OCI-LY7 (cell line): Measurements from ENCODE around the gene KRTAP9-2. TPM values are rescaled to one million over a fixed set of nuclear protein-coding genes. Genes with fewer than 3 reads are reported as not detected.
"Not testable (repeated sequence)": the region's sequence is repeated elsewhere in the genome, so short reads cannot be mapped to it uniquely, and the experiment has no call there.

Experiments
- BruUV-seq: library from RNA; stranded (reverse); fragments of 400-500 nt; replicated peaks from 2 replicates; lab custom pipeline; 2021; lab: Mats Ljungman, UMichigan
- CTCF ChIA-PET: fragments of 300-600 bp; sonication (Branson Sonifier 250); formaldehyde crosslinking; loops from one replicate; lab custom pipeline; 2022; ENCODE audit warnings: antibody characterized with exemption; ENCODE audit not compliant: unreplicated experiment; lab: Charles Lee
- POLR2A ChIA-PET: fragments of 300-600 bp; sonication (Branson Sonifier 250); formaldehyde crosslinking; loops from one replicate; lab custom pipeline; 2022; ENCODE audit warnings: antibody characterized with exemption; lab: Charles Lee
- DNase-seq: peaks from one replicate; pipeline ENCODE4 v3.0.0-alpha.2; 2015; ENCODE audit warnings: low spot score
- H2AFZ ChIP-seq: fragments of 200-600 bp; sonication (generic), shearing (Covaris generic); 2 replicates; pipeline ENCODE4 v1.6.1; 2014; ENCODE audit warnings: mild to moderate bottlenecking, antibody characterized with exemption, low read length, moderate library complexity
- H3K27ac ChIP-seq: fragments of 200-600 bp; sonication (generic); 2 replicates; pipeline ENCODE4 v1.5.1; 2014; ENCODE audit warnings: mixed run types, low read depth, mild to moderate bottlenecking, moderate library complexity, low read length, inconsistent platforms; ENCODE audit not compliant: poor library complexity, severe bottlenecking
- H3K36me3 ChIP-seq: fragments of 200-600 bp; sonication (generic); 2 replicates; pipeline ENCODE4 v1.6.1; 2014; ENCODE audit warnings: mild to moderate bottlenecking, antibody characterized with exemption, low read length, moderate library complexity, mixed read lengths; ENCODE audit not compliant: insufficient read depth
- H3K4me1 ChIP-seq: fragments of 200-600 bp; sonication (generic); 2 replicates; pipeline ENCODE4 v1.5.1; 2014; ENCODE audit warnings: mild to moderate bottlenecking, low read length; ENCODE audit not compliant: insufficient read depth, poor library complexity, severe bottlenecking
- H3K4me2 ChIP-seq: fragments of 200-600 bp; sonication (generic); 2 replicates; pipeline ENCODE4 v1.6.1; 2014; ENCODE audit warnings: mild to moderate bottlenecking, low read length
- H3K4me3 ChIP-seq: fragments of 200-600 bp; sonication (generic); 2 replicates; pipeline ENCODE4 v1.5.1; 2014; ENCODE audit warnings: mild to moderate bottlenecking, low read depth, low read length; ENCODE audit not compliant: poor library complexity, severe bottlenecking
- H3K79me2 ChIP-seq: fragments of 200-600 bp; sonication (generic); 2 replicates; pipeline ENCODE4 v1.6.1; 2016; ENCODE audit warnings: low read depth, mild to moderate bottlenecking, low read length, moderate library complexity, mixed read lengths; ENCODE audit not compliant: insufficient read depth
- H3K9me2 ChIP-seq: fragments of 200-600 bp; sonication (generic); 2 replicates; pipeline ENCODE4 v1.6.1; 2016; ENCODE audit warnings: mild to moderate bottlenecking, low read length, mixed read lengths; ENCODE audit not compliant: insufficient read depth
- H3K9me3 ChIP-seq: fragments of 200-600 bp; sonication (generic); 2 replicates; pipeline ENCODE4 v1.6.1; 2014; ENCODE audit warnings: mild to moderate bottlenecking, mixed run types, low read length, mixed read lengths
- H4K20me1 ChIP-seq: fragments of 200-600 bp; sonication (generic); 2 replicates; pipeline ENCODE4 v1.6.1; 2014; ENCODE audit warnings: mild to moderate bottlenecking, antibody characterized with exemption, low read length, moderate library complexity, mixed read lengths; ENCODE audit not compliant: insufficient read depth
- EZH2phosphoT487 ChIP-seq: fragments of 200-600 bp; sonication (generic); IDR thresholded peaks from 2 replicates; pipeline ENCODE4 v1.6.1; 2018; ENCODE audit warnings: low read depth, borderline replicate concordance, mild to moderate bottlenecking, mixed run types, antibody characterized with exemption, low read length, moderate library complexity, mixed read lengths
- intact Hi-C: fragments of 100-400 bp; cut with micrococcal nuclease; formaldehyde crosslinking; loops from one replicate; pipeline ENCODE4 v1.10.0; 2022; ENCODE audit not compliant: unreplicated experiment
- small RNA-seq: library from RNA; depleted of rRNA; stranded (forward); fragments of <200 nt; gene quantifications from one replicate; pipeline ENCODE3, GENCODE V24; 2014
- total RNA-seq, 2 experiments: library from RNA; depleted of rRNA in 1 of 2; stranded (reverse); fragments of >200 nt in 1 of 2; shearing (Covaris generic) in 1 of 2; gene quantifications; 2 replicates each; pipeline ENCODE4 v1.2.3, GENCODE V29; 2014 to 2022
- TF ChIP-seq, protein P1 (sequence below): fragments of 200-600 bp; sonication (generic); conservative IDR thresholded peaks from 2 replicates; pipeline ENCODE4 v1.5.1; 2014; ENCODE audit warnings: mild to moderate bottlenecking, antibody characterized with exemption, low read length, moderate library complexity, mixed read lengths

Gene KRTAP9-2
- total RNA-seq, 2 experiments from 2014 or later, result not detected

DNA sequence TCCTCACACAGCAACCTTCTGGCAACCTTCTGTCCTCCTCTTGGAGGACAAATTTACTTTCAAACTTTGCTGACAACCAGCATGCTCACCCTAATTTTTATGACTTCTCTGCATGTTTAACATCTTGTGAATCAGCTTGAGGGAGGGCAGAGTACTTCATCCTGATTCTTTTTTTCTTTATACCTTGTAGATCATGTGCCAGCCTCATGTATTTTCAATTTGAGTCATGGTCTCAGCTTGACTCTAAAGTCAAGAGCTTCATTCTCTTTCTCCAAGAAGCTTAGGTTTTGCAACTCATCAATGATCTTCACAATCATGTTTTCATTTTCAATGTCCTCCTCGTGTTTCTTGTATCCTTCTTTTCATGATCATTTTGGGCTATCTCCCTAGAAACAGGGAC, 45.4 kb downstream of the KRTAP9-2 start:
- CTCF ChIA-PET, result no interaction called here
- BruUV-seq, result no TSS peak
- H4K20me1 ChIP-seq, result no peaks in the 10 kb centered on the region
- DNase-seq, result no peak
- no peak overlapping the region for H2AFZ ChIP-seq
- no peak overlapping the region for H3K4me2 ChIP-seq
- POLR2A ChIA-PET, result no interaction called here
- H3K9me2 ChIP-seq, result no peaks in the 10 kb centered on the region
- H3K27ac ChIP-seq, result no peak overlapping the region
- TF ChIP-seq EZH2phosphoT487, result no peak
- TF ChIP-seq, protein P1, sequence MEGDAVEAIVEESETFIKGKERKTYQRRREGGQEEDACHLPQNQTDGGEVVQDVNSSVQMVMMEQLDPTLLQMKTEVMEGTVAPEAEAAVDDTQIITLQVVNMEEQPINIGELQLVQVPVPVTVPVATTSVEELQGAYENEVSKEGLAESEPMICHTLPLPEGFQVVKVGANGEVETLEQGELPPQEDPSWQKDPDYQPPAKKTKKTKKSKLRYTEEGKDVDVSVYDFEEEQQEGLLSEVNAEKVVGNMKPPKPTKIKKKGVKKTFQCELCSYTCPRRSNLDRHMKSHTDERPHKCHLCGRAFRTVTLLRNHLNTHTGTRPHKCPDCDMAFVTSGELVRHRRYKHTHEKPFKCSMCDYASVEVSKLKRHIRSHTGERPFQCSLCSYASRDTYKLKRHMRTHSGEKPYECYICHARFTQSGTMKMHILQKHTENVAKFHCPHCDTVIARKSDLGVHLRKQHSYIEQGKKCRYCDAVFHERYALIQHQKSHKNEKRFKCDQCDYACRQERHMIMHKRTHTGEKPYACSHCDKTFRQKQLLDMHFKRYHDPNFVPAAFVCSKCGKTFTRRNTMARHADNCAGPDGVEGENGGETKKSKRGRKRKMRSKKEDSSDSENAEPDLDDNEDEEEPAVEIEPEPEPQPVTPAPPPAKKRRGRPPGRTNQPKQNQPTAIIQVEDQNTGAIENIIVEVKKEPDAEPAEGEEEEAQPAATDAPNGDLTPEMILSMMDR, result no peak
- no peaks in the 10 kb centered on the region for H3K4me1 ChIP-seq
- H3K9me3 ChIP-seq, result no peaks in the 10 kb centered on the region
- H3K36me3 ChIP-seq, result no peaks in the 10 kb centered on the region
- H3K79me2 ChIP-seq, result no peaks in the 10 kb centered on the region
- intact Hi-C loops, result no loop called here
- H3K4me3 ChIP-seq, result no peak overlapping the region

DNA sequence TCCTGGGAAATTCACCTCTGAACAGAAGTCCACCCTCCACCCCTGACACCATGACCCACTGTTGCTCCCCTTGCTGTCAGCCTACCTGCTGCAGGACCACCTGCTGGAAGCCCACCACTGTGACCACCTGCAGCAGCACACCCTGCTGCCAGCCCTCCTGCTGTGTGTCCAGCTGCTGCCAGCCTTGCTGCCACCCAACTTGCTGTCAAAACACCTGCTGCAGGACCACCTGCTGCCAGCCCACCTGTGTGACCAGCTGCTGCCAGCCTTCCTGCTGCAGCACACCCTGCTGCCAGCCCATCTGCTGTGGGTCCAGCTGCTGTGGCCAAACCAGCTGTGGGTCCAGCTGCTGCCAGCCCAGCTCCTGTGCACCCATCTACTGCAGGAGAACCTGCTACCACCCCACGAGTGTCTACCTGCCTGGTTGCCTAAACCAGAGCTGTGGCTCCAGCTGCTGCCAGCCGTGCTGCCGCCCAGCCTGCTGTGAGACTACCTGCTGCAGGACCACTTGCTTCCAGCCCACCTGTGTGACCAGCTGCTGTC, 49.3 kb downstream of the KRTAP9-2 start, which contains the start of gene KRTAP9-7:
Gene KRTAP9-7, plus strand, starts transcription at position 51 of the 543 bp plus-strand sequence. Its CDS starts 0 bp downstream, at position 51.
- POLR2A ChIA-PET, H3K4me3 ChIP-seq, H3K27ac ChIP-seq, H3K79me2 ChIP-seq, H3K4me1 ChIP-seq, DNase-seq, H2AFZ ChIP-seq, H3K9me3 ChIP-seq, BruUV-seq, intact Hi-C loops, H3K36me3 ChIP-seq, H4K20me1 ChIP-seq, CTCF ChIA-PET, H3K9me2 ChIP-seq, H3K4me2 ChIP-seq: not testable (repeated sequence)

Small RNA genes lying within 50 kb of the gene (small RNA-seq; reads per million reads assigned to genes)
- gene KRTAP4-17P, result not detected

Other genes starting within 250 kb of the KRTAP9-2 start
Only the 30 nearest of the 41 such genes appear.
- gene KRTAP2-1, start 179.3 kb upstream of the KRTAP9-2 start, total RNA-seq (2014; rRNA removed; shearing (Covaris generic)), result not detected in 2 replicates
- not detected in 2 replicates for gene KRTAP2-1, start 179.3 kb upstream of the KRTAP9-2 start, total RNA-seq (2022)
- not detected in 2 replicates for gene KRTAP2-2, start 171.4 kb upstream of the KRTAP9-2 start, total RNA-seq (2014; rRNA removed; shearing (Covaris generic))
- not detected in 2 replicates for gene KRTAP2-2, start 171.4 kb upstream of the KRTAP9-2 start, total RNA-seq (2022)
- not detected in 2 replicates for gene KRTAP2-3, start 166.5 kb upstream of the KRTAP9-2 start, total RNA-seq (2014; rRNA removed; shearing (Covaris generic))
- not detected in 2 replicates for gene KRTAP2-3, start 166.5 kb upstream of the KRTAP9-2 start, total RNA-seq (2022)
- not detected in 2 replicates for gene KRTAP2-4, start 160.8 kb upstream of the KRTAP9-2 start, total RNA-seq (2014; rRNA removed; shearing (Covaris generic))
- gene KRTAP2-4, start 160.8 kb upstream of the KRTAP9-2 start, total RNA-seq (2022), result not detected in 2 replicates
- gene KRTAP4-7, start 142.5 kb upstream of the KRTAP9-2 start, total RNA-seq (2014; rRNA removed; shearing (Covaris generic)), result not detected in 2 replicates
- not detected in 2 replicates for gene KRTAP4-7, start 142.5 kb upstream of the KRTAP9-2 start, total RNA-seq (2022)
- gene KRTAP4-8, start 128.5 kb upstream of the KRTAP9-2 start, total RNA-seq (2014; rRNA removed; shearing (Covaris generic)), result not detected in 2 replicates
- gene KRTAP4-8, start 128.5 kb upstream of the KRTAP9-2 start, total RNA-seq (2022), result not detected in 2 replicates
- gene KRTAP4-16, start 124.4 kb upstream of the KRTAP9-2 start, total RNA-seq (2014; rRNA removed; shearing (Covaris generic)), result not detected in 2 replicates
- not detected in 2 replicates for gene KRTAP4-16, start 124.4 kb upstream of the KRTAP9-2 start, total RNA-seq (2022)
- gene KRTAP4-9, start 121.3 kb upstream of the KRTAP9-2 start, total RNA-seq (2014; rRNA removed; shearing (Covaris generic)), result not detected in 2 replicates
- gene KRTAP4-9, start 121.3 kb upstream of the KRTAP9-2 start, total RNA-seq (2022), result not detected in 2 replicates
- not detected in 2 replicates for gene KRTAP4-11, start 108.3 kb upstream of the KRTAP9-2 start, total RNA-seq (2014; rRNA removed; shearing (Covaris generic))
- not detected in 2 replicates for gene KRTAP4-11, start 108.3 kb upstream of the KRTAP9-2 start, total RNA-seq (2022)
- not detected in 2 replicates for gene KRTAP4-12, start 102.5 kb upstream of the KRTAP9-2 start, total RNA-seq (2014; rRNA removed; shearing (Covaris generic))
- gene KRTAP4-12, start 102.5 kb upstream of the KRTAP9-2 start, total RNA-seq (2022), result not detected in 2 replicates
- not detected in 2 replicates for gene KRTAP4-6, start 86.1 kb upstream of the KRTAP9-2 start, total RNA-seq (2014; rRNA removed; shearing (Covaris generic))
- gene KRTAP4-6, start 86.1 kb upstream of the KRTAP9-2 start, total RNA-seq (2022), result not detected in 2 replicates
- not detected in 2 replicates for gene KRTAP4-5, start 76.8 kb upstream of the KRTAP9-2 start, total RNA-seq (2014; rRNA removed; shearing (Covaris generic))
- not detected in 2 replicates for gene KRTAP4-5, start 76.8 kb upstream of the KRTAP9-2 start, total RNA-seq (2022)
- gene KRTAP4-4, start 65.9 kb upstream of the KRTAP9-2 start, total RNA-seq (2014; rRNA removed; shearing (Covaris generic)), result not detected in 2 replicates
- not detected in 2 replicates for gene KRTAP4-4, start 65.9 kb upstream of the KRTAP9-2 start, total RNA-seq (2022)
- gene KRTAP4-3, start 58.4 kb upstream of the KRTAP9-2 start, total RNA-seq (2014; rRNA removed; shearing (Covaris generic)), result not detected in 2 replicates
- not detected in 2 replicates for gene KRTAP4-3, start 58.4 kb upstream of the KRTAP9-2 start, total RNA-seq (2022)
- not detected in 2 replicates for gene KRTAP4-2, start 48.4 kb upstream of the KRTAP9-2 start, total RNA-seq (2014; rRNA removed; shearing (Covaris generic))
- not detected in 2 replicates for gene KRTAP4-2, start 48.4 kb upstream of the KRTAP9-2 start, total RNA-seq (2022)
- not detected in 2 replicates for gene KRTAP4-1, start 41.7 kb upstream of the KRTAP9-2 start, total RNA-seq (2014; rRNA removed; shearing (Covaris generic))
- gene KRTAP4-1, start 41.7 kb upstream of the KRTAP9-2 start, total RNA-seq (2022), result not detected in 2 replicates
- not detected in 2 replicates for gene KRTAP9-1, start 36.8 kb upstream of the KRTAP9-2 start, total RNA-seq (2014; rRNA removed; shearing (Covaris generic))
- gene KRTAP9-1, start 36.8 kb upstream of the KRTAP9-2 start, total RNA-seq (2022), result not detected in 2 replicates
- gene KRTAP9-3, start 5.8 kb downstream of the KRTAP9-2 start, total RNA-seq (2014; rRNA removed; shearing (Covaris generic)), result not detected in 2 replicates
- gene KRTAP9-3, start 5.8 kb downstream of the KRTAP9-2 start, total RNA-seq (2022), result not detected in 2 replicates
- gene KRTAP9-8, start 11.4 kb downstream of the KRTAP9-2 start, total RNA-seq (2014; rRNA removed; shearing (Covaris generic)), result not detected in 2 replicates
- not detected in 2 replicates for gene KRTAP9-8, start 11.4 kb downstream of the KRTAP9-2 start, total RNA-seq (2022)
- not detected in 2 replicates for gene KRTAP9-4, start 23.0 kb downstream of the KRTAP9-2 start, total RNA-seq (2014; rRNA removed; shearing (Covaris generic))
- gene KRTAP9-4, start 23.0 kb downstream of the KRTAP9-2 start, total RNA-seq (2022), result not detected in 2 replicates
- not detected in 2 replicates for gene KRTAP9-9, start 28.7 kb downstream of the KRTAP9-2 start, total RNA-seq (2014; rRNA removed; shearing (Covaris generic))
- gene KRTAP9-9, start 28.7 kb downstream of the KRTAP9-2 start, total RNA-seq (2022), result not detected in 2 replicates
- not detected in 2 replicates for gene KRTAP9-6, start 38.7 kb downstream of the KRTAP9-2 start, total RNA-seq (2014; rRNA removed; shearing (Covaris generic))
- gene KRTAP9-6, start 38.7 kb downstream of the KRTAP9-2 start, total RNA-seq (2022), result not detected in 2 replicates
- not detected in 2 replicates for gene KRTAP9-7, start 49.0 kb downstream of the KRTAP9-2 start, total RNA-seq (2014; rRNA removed; shearing (Covaris generic))
- gene KRTAP9-7, start 49.0 kb downstream of the KRTAP9-2 start, total RNA-seq (2022), result not detected in 2 replicates
- not detected in 2 replicates for gene KRTAP29-1, start 76.2 kb downstream of the KRTAP9-2 start, total RNA-seq (2014; rRNA removed; shearing (Covaris generic))
- gene KRTAP29-1, start 76.2 kb downstream of the KRTAP9-2 start, total RNA-seq (2022), result not detected in 2 replicates
- gene KRTAP16-1, start 82.7 kb downstream of the KRTAP9-2 start, total RNA-seq (2014; rRNA removed; shearing (Covaris generic)), result not detected in 2 replicates
- gene KRTAP16-1, start 82.7 kb downstream of the KRTAP9-2 start, total RNA-seq (2022), result not detected in 2 replicates
- not detected in 2 replicates for gene KRTAP17-1, start 89.1 kb downstream of the KRTAP9-2 start, total RNA-seq (2014; rRNA removed; shearing (Covaris generic))
- gene KRTAP17-1, start 89.1 kb downstream of the KRTAP9-2 start, total RNA-seq (2022), result not detected in 2 replicates
- not detected in 2 replicates for gene KRT33A, start 124.2 kb downstream of the KRTAP9-2 start, total RNA-seq (2014; rRNA removed; shearing (Covaris generic))
- not detected in 2 replicates for gene KRT33A, start 124.2 kb downstream of the KRTAP9-2 start, total RNA-seq (2022)
- gene KRT33B, start 143.2 kb downstream of the KRTAP9-2 start, total RNA-seq (2014; rRNA removed; shearing (Covaris generic)), result not detected in 2 replicates
- not detected in 2 replicates for gene KRT33B, start 143.2 kb downstream of the KRTAP9-2 start, total RNA-seq (2022)
- gene KRT34, start 155.7 kb downstream of the KRTAP9-2 start, total RNA-seq (2014; rRNA removed; shearing (Covaris generic)), result not detected in 2 replicates
- not detected in 2 replicates for gene KRT34, start 155.7 kb downstream of the KRTAP9-2 start, total RNA-seq (2022)
- gene KRT31, start 171.0 kb downstream of the KRTAP9-2 start, total RNA-seq (2014; rRNA removed; shearing (Covaris generic)), result not detected in 2 replicates
- not detected in 2 replicates for gene KRT31, start 171.0 kb downstream of the KRTAP9-2 start, total RNA-seq (2022)